K562 (cell line): Measurements from ENCODE around the gene LRP1B. TPM values are rescaled to one million over a fixed set of nuclear protein-coding genes. Genes with fewer than 3 reads are reported as not detected.

Source experiments
- ETV1 ChIP-seq: fragments of 450-650 bp; conservative IDR thresholded peaks from 2 replicates; pipeline ENCODE4 v1.6.1; 2016; ENCODE audit warnings: missing genetic modification characterization, control low read depth, low read depth, missing compliant biosample characterization
- PCBP2 ChIP-seq: fragments of 200-400 bp; formaldehyde crosslinking; IDR thresholded peaks from 2 replicates; pipeline ENCODE4 v1.6.1; 2018; ENCODE audit warnings: low read length, low read depth, mild to moderate bottlenecking, moderate library complexity; ENCODE audit not compliant: poor library complexity, severe bottlenecking
- SRF ChIP-seq, 2 experiments: fragments of 250-450, 450-650 bp in 1 of 2; sonication (Bioruptor Pico) in 1 of 2; sonication (generic) in 1 of 2; formaldehyde crosslinking; IDR thresholded peaks; 2 replicates each; pipeline versions ENCODE4 v1.5.0 to v1.5.1; 2020 to 2022; ENCODE audit warnings: mild to moderate bottlenecking in 1 of 2, missing genetic modification reagents in 1 of 2
- STAG1 ChIP-seq: sonication (generic); formaldehyde crosslinking; IDR thresholded peaks from 2 replicates; pipeline ENCODE4 v1.5.0; 2020; ENCODE audit warnings: missing genetic modification reagents, borderline replicate concordance
- ZC3H8 ChIP-seq: fragments of 450-650 bp; IDR thresholded peaks from 2 replicates; pipeline ENCODE4 v1.6.1; 2017
- ZNF134 ChIP-seq: fragments of 250-450 bp; sonication (Bioruptor Pico); conservative IDR thresholded peaks from 2 replicates; pipeline ENCODE4 v1.4.0; 2020
- ZNF263 ChIP-seq: sonication (generic); formaldehyde crosslinking; IDR thresholded peaks from 2 replicates; pipeline ENCODE4 v1.8.0; 2022; ENCODE audit warnings: mild to moderate bottlenecking, missing genetic modification reagents, borderline replicate concordance
- polyA plus RNA-seq, 8 experiments: library from polyadenylated mRNA; depleted of rRNA in 4 of 8; stranded (reverse) in 5 of 8; unstranded in 3 of 8; fragments of >200 nt; fragmentation: Nextera tagmentation in 2 of 8; fragmentation: Illumina TruSeq in 1 of 8; extraction: Ambion mirVana in 2 of 8; extraction: Trizol in 1 of 8; gene quantifications; 2 replicates each; pipeline versions ENCODE4 v1.2.1 to v1.2.3, GENCODE V29; 2011 to 2014; ENCODE audit warnings: inconsistent platforms in 1 of 8, missing spikeins in 1 of 8
- total RNA-seq, 7 experiments: library from RNA; depleted of rRNA in 6 of 7; stranded (reverse); fragments of >200 nt in 6 of 7; fragmentation: Illumina TruSeq in 2 of 7; extraction: Trizol in 2 of 7; gene quantifications; 2 replicates each; pipeline versions ENCODE4 v1.2.1 to v1.2.3, GENCODE V29; 2011 to 2021; ENCODE audit warnings: low replicate concordance in 1 of 7
- TF ChIP-seq, protein P1 (sequence below): fragments of 450-650 bp; IDR thresholded peaks from 2 replicates; pipeline ENCODE4 v1.6.1; 2014; ENCODE audit warnings: low read depth, mild to moderate bottlenecking, moderate library complexity, borderline replicate concordance
- TF ChIP-seq, protein P2 (sequence below): sonication (generic); formaldehyde crosslinking; IDR thresholded peaks from 2 replicates; pipeline ENCODE4 v1.8.0; 2022; ENCODE audit warnings: missing genetic modification reagents, mild to moderate bottlenecking, moderate library complexity, borderline replicate concordance
- TF ChIP-seq, protein P3 (sequence below): fragments of 200-400 bp; formaldehyde crosslinking; IDR thresholded peaks from 2 replicates; pipeline ENCODE4 v1.6.1; 2017; ENCODE audit warnings: mild to moderate bottlenecking, low read depth, low read length, moderate library complexity

LRP1B gene
- total and polyA plus RNA-seq, 9 of the 15 experiments (the other 6 are each of a cell fraction or from before 2014, with no cell fraction given), result not detected

DNA sequence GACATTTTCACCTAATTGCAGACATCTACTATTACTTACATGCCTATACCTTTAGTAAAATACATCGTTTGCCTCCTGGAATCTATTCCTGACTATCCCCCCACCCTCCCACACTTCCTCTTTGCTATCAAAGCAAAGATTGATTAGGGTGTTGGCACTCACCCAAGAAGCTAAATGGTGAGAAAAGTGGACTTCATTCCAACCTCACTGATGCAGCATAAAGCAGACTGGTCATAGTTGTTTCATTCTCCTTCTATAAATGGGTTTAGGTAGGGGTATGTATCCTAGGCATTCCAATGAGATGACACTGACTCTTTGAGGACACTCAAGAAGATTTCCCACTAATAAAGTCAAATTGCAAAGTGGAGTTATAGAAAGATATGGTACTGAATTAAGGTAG, 97.4 kb downstream of the LRP1B start (continued):
- TF ChIP-seq ZC3H8, result no peak
- TF ChIP-seq ZNF263 (CRISPR knock-in tag), result no peak
- TF ChIP-seq SRF (CRISPR knock-in tag; IDR thresholded peaks at IDR 0.05), result no peak
- TF ChIP-seq, protein P1, sequence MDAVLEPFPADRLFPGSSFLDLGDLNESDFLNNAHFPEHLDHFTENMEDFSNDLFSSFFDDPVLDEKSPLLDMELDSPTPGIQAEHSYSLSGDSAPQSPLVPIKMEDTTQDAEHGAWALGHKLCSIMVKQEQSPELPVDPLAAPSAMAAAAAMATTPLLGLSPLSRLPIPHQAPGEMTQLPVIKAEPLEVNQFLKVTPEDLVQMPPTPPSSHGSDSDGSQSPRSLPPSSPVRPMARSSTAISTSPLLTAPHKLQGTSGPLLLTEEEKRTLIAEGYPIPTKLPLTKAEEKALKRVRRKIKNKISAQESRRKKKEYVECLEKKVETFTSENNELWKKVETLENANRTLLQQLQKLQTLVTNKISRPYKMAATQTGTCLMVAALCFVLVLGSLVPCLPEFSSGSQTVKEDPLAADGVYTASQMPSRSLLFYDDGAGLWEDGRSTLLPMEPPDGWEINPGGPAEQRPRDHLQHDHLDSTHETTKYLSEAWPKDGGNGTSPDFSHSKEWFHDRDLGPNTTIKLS, result no peak
- TF ChIP-seq ZNF134 (CRISPR knock-in tag), result no peak
- TF ChIP-seq, protein P2, sequence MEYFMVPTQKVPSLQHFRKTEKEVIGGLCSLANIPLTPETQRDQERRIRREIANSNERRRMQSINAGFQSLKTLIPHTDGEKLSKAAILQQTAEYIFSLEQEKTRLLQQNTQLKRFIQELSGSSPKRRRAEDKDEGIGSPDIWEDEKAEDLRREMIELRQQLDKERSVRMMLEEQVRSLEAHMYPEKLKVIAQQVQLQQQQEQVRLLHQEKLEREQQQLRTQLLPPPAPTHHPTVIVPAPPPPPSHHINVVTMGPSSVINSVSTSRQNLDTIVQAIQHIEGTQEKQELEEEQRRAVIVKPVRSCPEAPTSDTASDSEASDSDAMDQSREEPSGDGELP, result no peak
- TF ChIP-seq, protein P3, sequence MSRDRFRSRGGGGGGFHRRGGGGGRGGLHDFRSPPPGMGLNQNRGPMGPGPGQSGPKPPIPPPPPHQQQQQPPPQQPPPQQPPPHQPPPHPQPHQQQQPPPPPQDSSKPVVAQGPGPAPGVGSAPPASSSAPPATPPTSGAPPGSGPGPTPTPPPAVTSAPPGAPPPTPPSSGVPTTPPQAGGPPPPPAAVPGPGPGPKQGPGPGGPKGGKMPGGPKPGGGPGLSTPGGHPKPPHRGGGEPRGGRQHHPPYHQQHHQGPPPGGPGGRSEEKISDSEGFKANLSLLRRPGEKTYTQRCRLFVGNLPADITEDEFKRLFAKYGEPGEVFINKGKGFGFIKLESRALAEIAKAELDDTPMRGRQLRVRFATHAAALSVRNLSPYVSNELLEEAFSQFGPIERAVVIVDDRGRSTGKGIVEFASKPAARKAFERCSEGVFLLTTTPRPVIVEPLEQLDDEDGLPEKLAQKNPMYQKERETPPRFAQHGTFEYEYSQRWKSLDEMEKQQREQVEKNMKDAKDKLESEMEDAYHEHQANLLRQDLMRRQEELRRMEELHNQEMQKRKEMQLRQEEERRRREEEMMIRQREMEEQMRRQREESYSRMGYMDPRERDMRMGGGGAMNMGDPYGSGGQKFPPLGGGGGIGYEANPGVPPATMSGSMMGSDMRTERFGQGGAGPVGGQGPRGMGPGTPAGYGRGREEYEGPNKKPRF, result no peak
- TF ChIP-seq STAG1 (CRISPR knock-in tag), result no peak
- no peak for TF ChIP-seq PCBP2
- no peak for TF ChIP-seq ETV1 (tag)
